HG02623 (cell line): ENCODE measurements around the gene NME5.

Experiments
- ATAC-seq: cut with Tn5 transposase; IDR thresholded peaks from one replicate; pipeline ENCODE4 v1.9.1; 2021; ENCODE audit warnings: moderate library complexity; ENCODE audit not compliant: unreplicated experiment

Gene NME5

GRCh38 chr5:138139781-138140090, 508 bp upstream of the NME5 start:
- no peak for ATAC-seq

- ATAC-seq, result no peak
Observed at GRCh38 chr5:138132543-138132942, 6.7 kb downstream of the NME5 start.

DNA sequence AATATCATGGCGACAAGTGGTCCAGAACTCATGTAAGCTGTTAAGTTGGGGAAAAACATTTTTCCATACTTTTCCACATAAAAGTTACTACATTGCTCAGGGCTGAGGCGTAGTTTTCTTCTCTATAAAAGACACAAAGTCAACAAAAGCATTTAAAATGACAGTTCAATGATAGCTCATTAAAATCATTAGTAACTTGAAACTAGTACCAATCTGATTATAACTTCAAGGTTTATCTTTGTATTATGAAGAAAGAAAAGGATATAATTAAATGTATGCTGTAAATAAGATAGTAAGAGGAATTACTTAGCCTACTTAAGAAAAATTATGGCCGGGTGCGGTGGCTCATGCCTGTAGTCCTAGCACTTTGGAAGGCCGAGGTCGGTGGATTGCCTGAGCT, 9.9 kb downstream of the NME5 start:
- ATAC-seq, result no peak

- no peak for ATAC-seq
Observed at GRCh38 chr5:138128334-138128733, 10.9 kb downstream of the NME5 start.

GRCh38 chr5:138115254-138115653, 24.0 kb downstream of the NME5 start:
- no peak for ATAC-seq

- no peak for ATAC-seq
Observed at GRCh38 chr5:138111937-138112336, 27.3 kb downstream of the NME5 start.

DNA sequence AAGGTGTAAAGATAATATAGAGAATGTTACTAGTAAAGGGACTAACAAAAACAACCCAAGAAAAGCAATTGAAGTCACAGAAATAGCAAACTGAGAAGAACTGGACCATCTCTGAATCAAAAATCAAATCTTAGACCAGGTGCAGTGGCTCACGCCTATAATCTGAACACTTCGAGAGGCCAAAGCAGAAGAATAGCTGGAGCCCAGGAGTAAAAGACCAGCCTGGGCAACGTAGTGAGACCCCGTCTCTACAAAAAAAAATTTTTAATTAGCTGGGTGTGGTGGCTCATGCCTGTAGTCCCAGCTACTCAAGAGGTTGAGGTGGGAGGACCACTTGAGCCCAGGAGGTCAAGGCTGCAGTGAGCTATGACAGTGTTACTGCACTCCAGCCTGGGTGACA, 28.0 kb downstream of the NME5 start:
- ATAC-seq, result no peak

GRCh38 chr5:138110266-138110963, 28.8 kb downstream of the NME5 start:
- ATAC-seq, result no peak

GRCh38 chr5:138109463-138110265, 29.6 kb downstream of the NME5 start:
- no peak for ATAC-seq

DNA sequence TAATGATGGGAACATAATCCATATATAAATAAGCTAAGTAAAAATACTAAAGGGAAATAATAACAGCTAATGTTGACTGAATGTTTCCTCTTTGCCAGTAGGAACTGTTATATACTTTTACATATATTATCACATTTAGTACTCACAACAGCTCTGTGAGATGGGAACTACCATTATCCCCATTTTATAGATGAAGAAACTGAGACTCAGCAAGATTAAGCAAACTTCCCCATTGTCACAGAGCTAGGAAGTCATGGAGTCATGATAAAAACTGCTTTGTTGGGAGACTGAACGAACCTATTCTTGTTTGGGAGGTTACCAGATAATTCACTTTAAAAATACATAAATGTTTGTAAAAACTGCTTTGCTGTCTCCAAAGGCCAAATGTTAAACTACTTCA, 32.0 kb downstream of the NME5 start:
- ATAC-seq, result no peak

DNA sequence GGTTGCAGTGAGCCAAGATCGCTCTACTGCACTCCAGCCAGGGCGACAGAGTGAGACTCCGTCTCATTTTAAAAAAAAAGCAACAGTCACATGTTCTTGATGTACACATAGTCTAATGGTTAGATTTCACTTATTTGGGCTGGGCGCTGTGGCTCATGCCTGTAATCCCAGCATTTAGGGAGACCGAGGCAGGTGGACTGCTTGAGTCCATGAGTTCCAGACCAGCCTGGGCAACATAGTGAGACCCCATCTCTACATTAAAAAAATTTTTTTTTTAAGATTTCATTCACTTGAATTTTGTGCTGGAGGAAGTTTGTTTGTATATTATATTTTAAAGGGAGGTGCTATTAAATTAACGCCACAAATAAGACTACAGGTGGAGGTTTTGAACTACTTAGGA, 33.5 kb downstream of the NME5 start:
- no peak for ATAC-seq

DNA sequence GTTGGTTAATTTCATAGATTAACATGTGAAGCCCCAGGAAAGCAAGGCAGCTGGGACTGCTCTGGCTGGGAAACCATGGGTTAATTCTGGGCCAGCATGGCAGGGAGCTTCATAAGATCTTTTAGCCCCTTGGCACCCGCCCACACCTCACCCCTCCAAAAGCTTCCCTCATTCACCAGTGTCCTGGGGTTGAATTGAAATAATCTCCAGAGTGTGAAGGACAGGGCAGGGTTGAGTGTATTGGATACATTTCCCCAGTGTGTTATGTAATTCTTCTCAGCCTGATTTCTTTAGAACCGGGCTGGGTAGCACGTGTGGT, 36.0 kb downstream of the NME5 start:
- no peak for ATAC-seq

- ATAC-seq, result no peak
Observed at GRCh38 chr5:138102454-138103318, 36.5 kb downstream of the NME5 start.

- no peak for ATAC-seq
Observed at GRCh38 chr5:138096997-138097828, 42.0 kb downstream of the NME5 start.

GRCh38 chr5:138096363-138096762, 42.9 kb downstream of the NME5 start:
- ATAC-seq, result no peak

DNA sequence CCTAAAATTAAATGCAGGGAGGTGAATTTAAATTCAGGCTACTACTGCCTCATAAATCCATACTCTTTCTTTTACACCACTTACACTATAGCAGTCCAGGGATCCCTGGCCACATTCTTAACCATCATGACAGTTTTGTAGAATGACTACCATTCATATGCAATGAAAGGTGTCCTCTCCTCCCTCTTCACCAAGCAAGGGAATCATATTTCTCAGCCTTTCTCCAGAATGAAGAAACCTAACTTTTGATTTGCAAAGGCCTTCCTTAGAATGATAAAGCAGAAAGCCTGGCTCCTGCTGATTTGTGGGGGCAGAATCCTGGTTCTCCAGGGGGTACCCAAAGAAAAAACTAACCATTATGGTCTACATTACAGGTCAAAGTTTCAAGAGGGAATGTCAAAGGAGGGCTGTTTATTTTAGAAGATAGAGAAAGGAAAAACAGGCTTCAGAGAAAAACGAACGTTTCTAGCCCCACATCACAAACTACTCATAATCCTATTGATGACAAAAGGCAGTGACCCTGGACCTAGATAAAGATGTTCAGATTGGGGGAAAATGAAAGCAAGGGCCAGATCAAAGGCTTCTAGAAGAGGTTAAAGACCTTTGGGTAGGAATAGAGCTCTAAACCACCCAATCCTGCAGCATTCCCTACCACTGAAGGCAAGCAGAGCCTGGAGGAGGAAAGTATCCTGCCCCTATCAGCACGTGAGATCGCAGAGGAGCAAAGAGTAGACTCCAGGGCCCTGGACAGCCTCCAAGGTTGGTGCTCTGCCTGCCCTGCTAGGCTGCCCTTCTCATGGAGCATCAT, 43.9 kb downstream of the NME5 start:
- ATAC-seq, result no peak

DNA sequence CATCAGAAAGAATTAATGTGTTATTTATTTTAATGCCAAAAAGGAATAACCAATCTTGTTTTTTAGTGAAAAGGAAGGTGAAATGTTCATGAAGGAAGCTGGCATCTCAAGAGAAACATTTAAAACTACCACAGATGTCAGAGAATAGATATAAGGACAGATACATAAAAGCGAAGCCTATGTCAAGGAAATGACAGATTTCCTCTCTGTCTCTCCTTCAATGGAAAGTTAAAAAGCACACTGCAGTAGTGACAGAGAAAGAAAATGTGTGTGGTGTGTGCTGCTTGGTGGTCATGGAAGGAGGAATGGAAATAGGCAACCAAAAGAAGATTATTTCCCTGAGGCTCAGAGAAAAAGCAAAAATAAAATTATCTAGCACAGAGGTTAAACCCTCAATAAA, 46.2 kb downstream of the NME5 start:
- no peak for ATAC-seq

DNA sequence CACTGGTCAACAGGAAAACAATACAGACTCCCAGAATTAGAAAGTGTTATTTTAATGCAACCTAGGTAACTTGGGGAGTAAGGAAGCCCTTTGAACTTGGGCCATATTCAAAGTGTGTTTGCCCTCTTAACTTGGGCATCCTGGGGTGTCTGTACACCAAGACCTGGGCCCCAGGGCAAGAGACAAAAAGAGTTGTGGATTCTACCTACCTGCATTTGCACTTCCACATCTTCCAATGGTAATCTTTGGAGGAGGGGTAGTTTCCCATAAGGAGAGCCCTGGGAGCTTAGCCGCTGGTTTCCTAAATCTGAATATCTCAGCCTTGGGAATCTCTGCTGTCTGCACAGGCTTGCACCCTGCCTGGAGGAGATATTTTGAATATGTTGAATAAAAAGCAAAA, 46.9 kb downstream of the NME5 start:
- no peak for ATAC-seq

DNA sequence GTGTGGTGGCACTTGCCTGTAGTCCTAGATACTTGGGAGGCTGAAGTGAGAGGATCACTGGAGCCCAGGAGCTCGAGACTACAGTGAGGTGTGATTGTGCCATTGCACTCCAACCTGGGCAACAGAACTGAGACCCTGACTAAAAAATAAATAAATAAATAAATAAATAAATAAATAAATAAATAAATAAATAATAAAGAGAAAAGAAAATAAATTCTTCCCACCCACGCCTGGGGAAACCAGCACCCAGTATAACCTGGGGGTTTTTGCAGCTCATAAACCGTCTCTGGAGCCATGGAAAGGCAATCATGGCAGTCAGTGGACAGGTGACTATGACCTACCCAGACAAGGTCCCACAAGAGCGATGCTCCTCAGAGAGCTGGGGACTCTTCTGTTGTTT, 47.5 kb downstream of the NME5 start:
- no peak for ATAC-seq

- no peak for ATAC-seq
Observed at GRCh38 chr5:138083702-138084101, 55.5 kb downstream of the NME5 start, which contains the start of gene WNT8A. WNT8A (plus strand) TSS chr5:138084033; CDS start chr5:138084128, 95 bp downstream.
